ENCODE measurements around the gene LSR. TPM values are rescaled to one million over a fixed set of nuclear protein-coding genes. Genes with fewer than 3 reads are reported as not detected.
A peak's percentile ranks its signal among the peaks of the same experiment; 100 is the strongest.

The LSR gene
- total RNA-seq, 2 donors from 2014 or later: 119 to 202 TPM

- no peak overlapping the region for H3K4me3 ChIP-seq
- H3K9me3 ChIP-seq: no peaks in the 10 kb centered on the region
- intact Hi-C loops (cut with DNase I): no loop called here
- 65% methylated on average over 15 of the region's 17 CpGs for WGBS
- no peak overlapping the region for H3K27ac ChIP-seq
- no peak for TF ChIP-seq POLR2A (IDR thresholded peaks at IDR 0.05)
- TF ChIP-seq POLR2AphosphoS5 (IDR thresholded peaks at IDR 0.05): no peak
- TF ChIP-seq, protein P1, sequence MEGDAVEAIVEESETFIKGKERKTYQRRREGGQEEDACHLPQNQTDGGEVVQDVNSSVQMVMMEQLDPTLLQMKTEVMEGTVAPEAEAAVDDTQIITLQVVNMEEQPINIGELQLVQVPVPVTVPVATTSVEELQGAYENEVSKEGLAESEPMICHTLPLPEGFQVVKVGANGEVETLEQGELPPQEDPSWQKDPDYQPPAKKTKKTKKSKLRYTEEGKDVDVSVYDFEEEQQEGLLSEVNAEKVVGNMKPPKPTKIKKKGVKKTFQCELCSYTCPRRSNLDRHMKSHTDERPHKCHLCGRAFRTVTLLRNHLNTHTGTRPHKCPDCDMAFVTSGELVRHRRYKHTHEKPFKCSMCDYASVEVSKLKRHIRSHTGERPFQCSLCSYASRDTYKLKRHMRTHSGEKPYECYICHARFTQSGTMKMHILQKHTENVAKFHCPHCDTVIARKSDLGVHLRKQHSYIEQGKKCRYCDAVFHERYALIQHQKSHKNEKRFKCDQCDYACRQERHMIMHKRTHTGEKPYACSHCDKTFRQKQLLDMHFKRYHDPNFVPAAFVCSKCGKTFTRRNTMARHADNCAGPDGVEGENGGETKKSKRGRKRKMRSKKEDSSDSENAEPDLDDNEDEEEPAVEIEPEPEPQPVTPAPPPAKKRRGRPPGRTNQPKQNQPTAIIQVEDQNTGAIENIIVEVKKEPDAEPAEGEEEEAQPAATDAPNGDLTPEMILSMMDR (IDR thresholded peaks at IDR 0.05): no peak
- peaks cover 9% of the 10 kb centered on the region for H3K4me1 ChIP-seq (replicated peaks)
- no peaks in the 10 kb centered on the region for H3K27me3 ChIP-seq (replicated peaks; ENCODE audit: insufficient read depth)
- DNase-seq (ENCODE audit: low spot score): no peak
- H3K36me3 ChIP-seq: no peaks in the 10 kb centered on the region
Observed at GRCh38 chr19:35262101-35262761, 13.4 kb downstream of the LSR start.

- Histone ChIP-seq H3K9me3 (no peaks in the 10 kb centered on the region), H3K27ac (peak overlapping the region in 1 of 2 donors; percentile 94), H3K4me1 (replicated peaks) (peaks cover 9% of the 10 kb centered on the region), H3K4me3 (no peak overlapping the region), H3K27me3 (replicated peaks; ENCODE audit: insufficient read depth) (no peaks in the 10 kb centered on the region), H3K36me3 (no peaks in the 10 kb centered on the region)
- no peak for DNase-seq (ENCODE audit: low spot score)
- intact Hi-C loops (cut with DNase I): loop anchor here (5.0 kb wide), 1 partner anchor 122 kb away; the partner anchor contains the start of gene FXYD7
- TF ChIP-seq POLR2AphosphoS5 (IDR thresholded peaks at IDR 0.05): no peak
- WGBS: 63% methylated on average over 7 of the region's 7 CpGs
Observed at GRCh38 chr19:35264268-35265125, 15.7 kb downstream of the LSR start.

GRCh38 chr19:35265126-35265899, 16.5 kb downstream of the LSR start:
- H3K27me3 ChIP-seq (replicated peaks; ENCODE audit: insufficient read depth): no peaks in the 10 kb centered on the region
- peaks cover 9% of the 10 kb centered on the region for H3K4me1 ChIP-seq (replicated peaks)
- TF ChIP-seq POLR2AphosphoS5 (IDR thresholded peaks at IDR 0.05): peak; percentile 27
- TF ChIP-seq POLR2A (IDR thresholded peaks at IDR 0.05): no peak
- peak overlapping the region in 1 of 2 donors; percentile 94 for H3K27ac ChIP-seq
- WGBS: 26% methylated on average over 6 of the region's 6 CpGs
- no peak overlapping the region for H3K4me3 ChIP-seq
- H3K36me3 ChIP-seq: no peaks in the 10 kb centered on the region
- no peaks in the 10 kb centered on the region for H3K9me3 ChIP-seq
- peak; percentile 46 for DNase-seq (ENCODE audit: low spot score)
- intact Hi-C loops (cut with DNase I): loop anchor here (5.0 kb wide), 1 partner anchor 123 kb away; the partner anchor contains the start of gene FXYD7

DNA sequence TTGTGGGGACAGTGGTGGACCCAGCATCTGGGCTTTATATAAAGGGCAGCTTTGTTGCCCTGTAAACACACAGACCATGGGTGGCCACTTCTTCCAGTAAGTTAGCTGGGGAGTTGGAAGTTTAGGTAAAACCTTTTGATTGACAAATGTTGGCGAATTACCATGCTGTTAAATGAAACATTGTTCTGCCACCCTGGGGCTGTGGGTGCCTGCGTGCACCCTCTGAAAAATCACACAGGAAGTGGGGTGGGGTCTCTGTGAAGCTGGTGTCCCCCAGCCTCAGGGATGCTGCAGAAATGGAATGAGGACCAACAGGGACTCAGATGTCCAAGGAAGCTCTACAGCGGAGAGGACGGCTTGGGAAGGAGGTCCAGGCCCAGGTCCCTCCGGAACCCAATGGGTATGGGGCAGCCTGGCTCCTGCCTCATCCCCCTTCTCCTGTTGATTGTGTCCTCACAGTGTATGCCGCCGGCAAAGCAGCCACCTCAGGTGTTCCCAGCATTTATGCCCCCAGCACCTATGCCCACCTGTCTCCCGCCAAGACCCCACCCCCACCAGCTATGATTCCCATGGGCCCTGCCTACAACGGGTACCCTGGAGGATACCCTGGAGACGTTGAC, 17.2 kb downstream of the LSR start:
- TF ChIP-seq, protein P1 (IDR thresholded peaks at IDR 0.05): no peak
- TF ChIP-seq POLR2AphosphoS5 (IDR thresholded peaks at IDR 0.05): no peak
- TF ChIP-seq POLR2A (IDR thresholded peaks at IDR 0.05): no peak
- H3K4me3 ChIP-seq: no peak overlapping the region
- DNase-seq (ENCODE audit: low spot score): no peak
- H3K9me3 ChIP-seq: no peaks in the 10 kb centered on the region
- H3K27me3 ChIP-seq (replicated peaks; ENCODE audit: insufficient read depth): no peaks in the 10 kb centered on the region
- peak overlapping the region in 1 of 2 donors; percentile 94 for H3K27ac ChIP-seq
- peaks cover 9% of the 10 kb centered on the region for H3K4me1 ChIP-seq (replicated peaks)
- 69% methylated on average over 10 of the region's 10 CpGs for WGBS
- intact Hi-C loops (cut with DNase I): loop anchor here (5.0 kb wide), 1 partner anchor 124 kb away; the partner anchor contains the start of gene FXYD7
- H3K36me3 ChIP-seq: peaks cover 0 to 5% of the 10 kb centered on the region in 2 donors

DNA sequence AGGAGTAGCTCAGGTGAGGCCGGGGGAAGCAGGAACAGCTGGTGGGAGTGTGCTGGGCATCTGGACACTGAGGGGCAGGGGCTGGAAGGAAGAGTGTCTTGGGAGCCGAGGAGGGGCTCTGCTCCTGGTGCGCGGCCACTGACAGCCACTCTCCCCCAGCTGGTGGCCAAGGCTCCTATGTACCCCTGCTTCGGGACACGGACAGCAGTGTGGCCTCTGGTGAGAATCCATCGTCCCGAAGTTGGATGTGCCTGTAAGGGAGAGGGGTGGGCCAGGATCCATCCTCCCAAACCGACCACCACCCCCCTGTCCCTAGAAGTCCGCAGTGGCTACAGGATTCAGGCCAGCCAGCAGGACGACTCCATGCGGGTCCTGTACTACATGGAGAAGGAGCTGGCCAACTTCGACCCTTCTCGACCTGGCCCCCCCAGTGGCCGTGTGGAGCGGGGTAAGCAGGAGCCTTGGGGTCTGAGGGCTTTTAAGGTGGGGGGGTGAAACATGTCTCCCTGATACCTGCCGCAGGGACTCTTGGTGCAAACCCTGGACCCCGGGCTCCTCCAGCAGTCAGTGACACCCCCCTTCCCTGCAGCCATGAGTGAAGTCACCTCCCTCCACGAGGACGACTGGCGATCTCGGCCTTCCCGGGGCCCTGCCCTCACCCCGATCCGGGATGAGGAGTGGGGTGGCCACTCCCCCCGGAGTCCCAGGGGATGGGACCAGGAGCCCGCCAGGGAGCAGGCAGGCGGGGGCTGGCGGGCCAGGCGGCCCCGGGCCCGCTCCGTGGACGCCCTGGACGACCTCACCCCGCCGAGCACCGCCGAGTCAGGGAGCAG, 17.9 kb downstream of the LSR start:
- TF ChIP-seq, protein P1 (IDR thresholded peaks at IDR 0.05): no peak
- TF ChIP-seq POLR2A (IDR thresholded peaks at IDR 0.05) (no peak), POLR2AphosphoS5 (IDR thresholded peaks at IDR 0.05) (no peak)
- Histone ChIP-seq H3K9me3 (no peaks in the 10 kb centered on the region), H3K36me3 (peaks cover 0 to 13% of the 10 kb centered on the region in 2 donors), H3K27ac (peak overlapping the region; percentile 94 to 96), H3K27me3 (replicated peaks; ENCODE audit: insufficient read depth) (no peaks in the 10 kb centered on the region), H3K4me1 (replicated peaks) (peaks cover 9% of the 10 kb centered on the region), H3K4me3 (peak overlapping the region; percentile 67 to 81)
- DNase-seq (ENCODE audit: low spot score): no peak
- intact Hi-C loops (cut with DNase I): loop anchor here (5.0 kb wide), 1 partner anchor 124 kb away; the partner anchor contains the start of gene FXYD7
- 38% methylated on average over 39 of the region's 39 CpGs for WGBS

All from prostate gland (tissue), 2 donors.